ENCODE measurements around the gene CAMTA1. TPM values are rescaled to one million over a fixed set of nuclear protein-coding genes. Genes with fewer than 3 reads are reported as not detected.

Gene CAMTA1
- total RNA-seq, 2 donors from 2014 or later, result 100 to 102 TPM

GRCh38 chr1:6904476-6905170 is 119.4 kb downstream of the CAMTA1 start:
- DNase-seq (ENCODE audit: low spot score), result no peak
- intact Hi-C loops (cut with DNase I), result no loop called here
- Histone ChIP-seq H3K36me3 (no peaks in the 10 kb centered on the region), H3K27ac (no peak overlapping the region), H3K27me3 (replicated peaks; ENCODE audit: insufficient read depth) (no peaks in the 10 kb centered on the region), H3K9me3 (no peaks in the 10 kb centered on the region), H3K4me3 (no peak overlapping the region), H3K4me1 (replicated peaks) (no peaks in the 10 kb centered on the region)
- TF ChIP-seq POLR2AphosphoS5 (IDR thresholded peaks at IDR 0.05), result no peak
- no peak for TF ChIP-seq CTCF (IDR thresholded peaks at IDR 0.05)
- TF ChIP-seq POLR2A (IDR thresholded peaks at IDR 0.05), result no peak
- 87% methylated on average over 17 of the region's 17 CpGs for WGBS

- H3K4me1 ChIP-seq (replicated peaks), result no peaks in the 10 kb centered on the region
- no peak for TF ChIP-seq POLR2A (IDR thresholded peaks at IDR 0.05)
- no peak for TF ChIP-seq POLR2AphosphoS5 (IDR thresholded peaks at IDR 0.05)
- no peak for TF ChIP-seq CTCF (IDR thresholded peaks at IDR 0.05)
- H3K9me3 ChIP-seq, result no peaks in the 10 kb centered on the region
- intact Hi-C loops (cut with DNase I), result no loop called here
- no peaks in the 10 kb centered on the region for H3K36me3 ChIP-seq
- WGBS, result 92% methylated on average over 8 of the region's 8 CpGs
- no peaks in the 10 kb centered on the region for H3K27me3 ChIP-seq (replicated peaks; ENCODE audit: insufficient read depth)
- H3K27ac ChIP-seq, result no peak overlapping the region
- no peak overlapping the region for H3K4me3 ChIP-seq
- DNase-seq (ENCODE audit: low spot score), result no peak
Measured at GRCh38 chr1:6905331-6905730, 120.1 kb downstream of the CAMTA1 start.

- Histone ChIP-seq H3K27me3 (replicated peaks; ENCODE audit: insufficient read depth) (no peaks in the 10 kb centered on the region), H3K4me3 (no peak overlapping the region), H3K9me3 (no peaks in the 10 kb centered on the region), H3K27ac (no peak overlapping the region), H3K4me1 (replicated peaks) (no peaks in the 10 kb centered on the region), H3K36me3 (no peaks in the 10 kb centered on the region)
- no peak for DNase-seq (ENCODE audit: low spot score)
- intact Hi-C loops (cut with DNase I), result no loop called here
- TF ChIP-seq CTCF (IDR thresholded peaks at IDR 0.05) (no peak), POLR2A (IDR thresholded peaks at IDR 0.05) (no peak), POLR2AphosphoS5 (IDR thresholded peaks at IDR 0.05) (no peak)
- WGBS, result 40% methylated on average over 7 of the region's 7 CpGs
Measured at GRCh38 chr1:6905790-6906189, 120.5 kb downstream of the CAMTA1 start.

GRCh38 chr1:6906783-6907182 is 121.5 kb downstream of the CAMTA1 start:
- no peaks in the 10 kb centered on the region for H3K27me3 ChIP-seq (replicated peaks; ENCODE audit: insufficient read depth)
- WGBS, result 42% methylated on average over 7 of the region's 7 CpGs
- intact Hi-C loops (cut with DNase I), result no loop called here
- H3K9me3 ChIP-seq, result no peaks in the 10 kb centered on the region
- no peak overlapping the region for H3K27ac ChIP-seq
- no peaks in the 10 kb centered on the region for H3K36me3 ChIP-seq
- H3K4me1 ChIP-seq (replicated peaks), result no peaks in the 10 kb centered on the region
- no peak for DNase-seq (ENCODE audit: low spot score)
- no peak for TF ChIP-seq POLR2A (IDR thresholded peaks at IDR 0.05)
- no peak overlapping the region for H3K4me3 ChIP-seq

GRCh38 chr1:6907201-6907600 is 121.9 kb downstream of the CAMTA1 start:
- TF ChIP-seq POLR2A (IDR thresholded peaks at IDR 0.05) (no peak), POLR2AphosphoS5 (IDR thresholded peaks at IDR 0.05) (no peak), CTCF (IDR thresholded peaks at IDR 0.05) (no peak)
- intact Hi-C loops (cut with DNase I), result no loop called here
- Histone ChIP-seq H3K36me3 (no peaks in the 10 kb centered on the region), H3K27ac (no peak overlapping the region), H3K9me3 (no peaks in the 10 kb centered on the region), H3K4me1 (replicated peaks) (no peaks in the 10 kb centered on the region), H3K27me3 (replicated peaks; ENCODE audit: insufficient read depth) (no peaks in the 10 kb centered on the region), H3K4me3 (no peak overlapping the region)
- 85% methylated on average over 12 of the region's 12 CpGs for WGBS
- DNase-seq (ENCODE audit: low spot score), result no peak

Data from prostate gland (tissue), 2 donors.